ENCODE data around the gene CLHC1.
"Not testable (repeated sequence)": the region's sequence is repeated elsewhere in the genome, so short reads cannot be mapped to it uniquely, and the experiment has no call there.

CLHC1 gene

GRCh38 chr2:55152475-55153412, 79.3 kb downstream of the CLHC1 start:
- DNase-seq (ENCODE audit: low read depth) = no peak

GRCh38 chr2:55151733-55152433, 80.2 kb downstream of the CLHC1 start:
- DNase-seq (ENCODE audit: low read depth) = no peak

- no peak for DNase-seq (ENCODE audit: low read depth)
These were observed 81.3 kb downstream of the CLHC1 start for GRCh38 chr2:55150834-55151233.

- DNase-seq (ENCODE audit: low read depth) = no peak
These were observed 83.8 kb downstream of the CLHC1 start for GRCh38 chr2:55148269-55148668.

GRCh38 chr2:55147531-55147930, 84.6 kb downstream of the CLHC1 start:
- no peak for DNase-seq (ENCODE audit: low read depth)

GRCh38 chr2:55147041-55147440, 85.1 kb downstream of the CLHC1 start:
- no peak for DNase-seq (ENCODE audit: low read depth)

- DNase-seq (ENCODE audit: low read depth) = no peak
These were observed 85.8 kb downstream of the CLHC1 start for GRCh38 chr2:55146263-55146662.

- no peak for DNase-seq (ENCODE audit: low read depth)
These were observed 86.9 kb downstream of the CLHC1 start for GRCh38 chr2:55144922-55145820.

- not testable (repeated sequence) for DNase-seq (ENCODE audit: low read depth)
These were observed 88.4 kb downstream of the CLHC1 start for GRCh38 chr2:55143706-55144105.

GRCh38 chr2:55142518-55142917, 89.6 kb downstream of the CLHC1 start:
- DNase-seq (ENCODE audit: low read depth) = no peak

- DNase-seq (ENCODE audit: low read depth) = no peak
These were observed 90.3 kb downstream of the CLHC1 start for GRCh38 chr2:55141572-55142413.

- no peak for DNase-seq (ENCODE audit: low read depth)
These were observed 91.5 kb downstream of the CLHC1 start for GRCh38 chr2:55140316-55141219.

GRCh38 chr2:55139305-55139704, 92.8 kb downstream of the CLHC1 start:
- no peak for DNase-seq (ENCODE audit: low read depth)

GRCh38 chr2:55138882-55139229, 93.2 kb downstream of the CLHC1 start:
- no peak for DNase-seq (ENCODE audit: low read depth)

GRCh38 chr2:55138014-55138881, 93.8 kb downstream of the CLHC1 start:
- no peak for DNase-seq (ENCODE audit: low read depth)

GRCh38 chr2:55137024-55137958, 94.8 kb downstream of the CLHC1 start:
- no peak for DNase-seq (ENCODE audit: low read depth)

- no peak for DNase-seq (ENCODE audit: low read depth)
These were observed 96.0 kb downstream of the CLHC1 start for GRCh38 chr2:55136138-55136541.

- DNase-seq (ENCODE audit: low read depth) = no peak
These were observed 96.6 kb downstream of the CLHC1 start for GRCh38 chr2:55135491-55135890.

All from stimulated activated CD8-positive, alpha-beta memory T cell treated with anti-CD3 and anti-CD28 coated beads, Interleukin-15, amount 100 ng/mL, for 24 hours (primary cell).